HEK293 (cell line): ENCODE measurements around the gene PGBD4.

Experiments
- CTCF ChIA-PET: fragments of 350-600 bp; formaldehyde crosslinking; extraction: SDS; loops from one replicate; lab custom pipeline; 2021; ENCODE audit warnings: antibody characterized with exemption; lab: Yijun Ruan, JAX
- POLR2A ChIA-PET: fragments of 300-600 bp; formaldehyde crosslinking; extraction: SDS; loops from one replicate; lab custom pipeline; 2020; ENCODE audit warnings: antibody characterized with exemption, inconsistent platforms; lab: Yijun Ruan, JAX
- H3K27ac ChIP-seq: fragments of 200-500 bp; sonication (Bioruptor generic); 2 replicates; pipeline ENCODE4 v1.5.1; 2014; ENCODE audit warnings: low read depth, low read length, control low read depth, inconsistent platforms; ENCODE audit errors: extremely low read depth
- H3K36me3 ChIP-seq, 2 experiments: fragments of 200-500 bp in 1 of 2; sonication (Bioruptor generic) in 1 of 2; 1 replicate in 1 of 2; 2 replicates in 1 of 2; pipeline ENCODE4 v1.5.1; 2014 to 2017; ENCODE audit warnings: inconsistent platforms in 2 of 2, low read length in 2 of 2; ENCODE audit not compliant: control insufficient read depth in 2 of 2, insufficient read depth in 1 of 2
- H3K4me1 ChIP-seq: fragments of 200-500 bp; sonication (Bioruptor generic); 2 replicates; pipeline ENCODE4 v1.5.1; 2014; ENCODE audit warnings: mild to moderate bottlenecking, low read length, inconsistent platforms; ENCODE audit not compliant: control insufficient read depth, insufficient read depth
- H3K4me3 ChIP-seq: 2 replicates; pipeline ENCODE4 v1.5.1; 2011; ENCODE audit warnings: low read depth, mild to moderate bottlenecking, control low read depth, low read length, moderate library complexity
- H3K9me3 ChIP-seq: fragments of 200-500 bp; sonication (Bioruptor generic); 2 replicates; pipeline ENCODE4 v1.5.1; 2014; ENCODE audit warnings: low read depth, low read length, inconsistent platforms; ENCODE audit not compliant: control insufficient read depth, insufficient read depth
- GLIS1 ChIP-seq: fragments of 450-650 bp; formaldehyde crosslinking; IDR thresholded peaks from 2 replicates; pipeline ENCODE4 v1.5.1; 2016; ENCODE audit warnings: missing biosample characterization, missing genetic modification characterization
- HOXC10 ChIP-seq: sonication (generic); formaldehyde crosslinking; IDR thresholded peaks from 2 replicates; pipeline ENCODE4 v1.8.1; 2023; ENCODE audit warnings: mild to moderate bottlenecking, missing genetic modification reagents
- IKZF3 ChIP-seq: fragments of 450-650 bp; IDR thresholded peaks from 2 replicates; pipeline ENCODE4 v1.5.0; 2018; ENCODE audit warnings: missing biosample characterization, mild to moderate bottlenecking, missing genetic modification characterization, moderate library complexity
- KLF16 ChIP-seq: fragments of 450-650 bp; formaldehyde crosslinking; IDR thresholded peaks from 2 replicates; pipeline ENCODE4 v1.5.1; 2017; ENCODE audit warnings: missing biosample characterization, missing genetic modification characterization
- OVOL3 ChIP-seq: fragments of 450-650 bp; formaldehyde crosslinking; IDR thresholded peaks from 2 replicates; pipeline ENCODE4 v1.5.1; 2016; ENCODE audit warnings: missing biosample characterization, missing genetic modification characterization
- SCRT2 ChIP-seq: fragments of 450-650 bp; formaldehyde crosslinking; IDR thresholded peaks from 2 replicates; pipeline ENCODE4 v1.5.1; 2016; ENCODE audit warnings: missing biosample characterization, missing genetic modification characterization
- TRIM28 ChIP-seq: IDR thresholded peaks from 2 replicates; pipeline ENCODE4 v1.6.1; 2011; ENCODE audit warnings: low read length, control low read depth, borderline replicate concordance
- ZBTB8A ChIP-seq: fragments of 450-650 bp; formaldehyde crosslinking; IDR thresholded peaks from 2 replicates; pipeline ENCODE4 v1.5.1; 2016; ENCODE audit warnings: missing biosample characterization, missing genetic modification characterization
- ZIC2 ChIP-seq: fragments of 450-650 bp; formaldehyde crosslinking; IDR thresholded peaks from 2 replicates; pipeline ENCODE4 v1.5.1; 2016; ENCODE audit warnings: missing biosample characterization, missing genetic modification characterization
- ZNF121 ChIP-seq: fragments of 450-650 bp; formaldehyde crosslinking; IDR thresholded peaks from 2 replicates; pipeline ENCODE4 v1.5.1; 2016; ENCODE audit warnings: missing biosample characterization, missing genetic modification characterization
- ZNF184 ChIP-seq: fragments of 450-650 bp; IDR thresholded peaks from 2 replicates; pipeline ENCODE4 v1.5.1; 2018; ENCODE audit warnings: missing biosample characterization, mild to moderate bottlenecking, missing genetic modification characterization
- ZNF2 ChIP-seq: fragments of 450-650 bp; formaldehyde crosslinking; IDR thresholded peaks from 2 replicates; pipeline ENCODE4 v1.5.1; 2016; ENCODE audit warnings: missing biosample characterization, missing genetic modification characterization
- ZNF23 ChIP-seq: fragments of 450-650 bp; formaldehyde crosslinking; IDR thresholded peaks from 2 replicates; pipeline ENCODE4 v1.5.1; 2016; ENCODE audit warnings: missing biosample characterization, missing genetic modification characterization, borderline replicate concordance
- ZNF350 ChIP-seq: fragments of 450-650 bp; formaldehyde crosslinking; IDR thresholded peaks from 2 replicates; pipeline ENCODE4 v1.5.0; 2017; ENCODE audit warnings: missing biosample characterization, mild to moderate bottlenecking, missing genetic modification characterization
- ZNF426 ChIP-seq: fragments of 450-650 bp; formaldehyde crosslinking; IDR thresholded peaks from 2 replicates; pipeline ENCODE4 v1.5.1; 2017; ENCODE audit warnings: missing biosample characterization, missing genetic modification characterization, mild to moderate bottlenecking, inconsistent platforms, moderate library complexity
- ZNF529 ChIP-seq: fragments of 450-650 bp; formaldehyde crosslinking; IDR thresholded peaks from 2 replicates; pipeline ENCODE4 v1.5.1; 2017; ENCODE audit warnings: missing genetic modification characterization, missing biosample characterization; ENCODE audit not compliant: insufficient replicate concordance
- ZNF621 ChIP-seq: fragments of 450-650 bp; formaldehyde crosslinking; IDR thresholded peaks from 2 replicates; pipeline ENCODE4 v1.5.1; 2017; ENCODE audit warnings: missing biosample characterization, missing genetic modification characterization
- ZNF623 ChIP-seq: fragments of 450-650 bp; formaldehyde crosslinking; IDR thresholded peaks from 2 replicates; pipeline ENCODE4 v1.5.1; 2016; ENCODE audit warnings: missing biosample characterization, missing genetic modification characterization
- ZNF776 ChIP-seq: fragments of 450-650 bp; formaldehyde crosslinking; IDR thresholded peaks from 2 replicates; pipeline ENCODE4 v1.5.0; 2017; ENCODE audit warnings: missing biosample characterization, missing genetic modification characterization, borderline replicate concordance
- ZNF777 ChIP-seq: fragments of 450-650 bp; formaldehyde crosslinking; IDR thresholded peaks from 2 replicates; pipeline ENCODE4 v1.5.1; 2017; ENCODE audit warnings: missing biosample characterization, missing genetic modification characterization, borderline replicate concordance
- ZNF791 ChIP-seq: fragments of 450-650 bp; formaldehyde crosslinking; IDR thresholded peaks from 2 replicates; pipeline ENCODE4 v1.5.1; 2016; ENCODE audit warnings: missing biosample characterization, missing genetic modification characterization
- ZNF792 ChIP-seq: fragments of 450-650 bp; formaldehyde crosslinking; IDR thresholded peaks from 2 replicates; pipeline ENCODE4 v1.5.1; 2016; ENCODE audit warnings: missing biosample characterization, missing genetic modification characterization
- ZNF837 ChIP-seq: fragments of 450-650 bp; formaldehyde crosslinking; IDR thresholded peaks from 2 replicates; pipeline ENCODE4 v1.5.1; 2016; ENCODE audit warnings: missing biosample characterization, missing genetic modification characterization
- TF ChIP-seq, protein P1 (sequence below): sonication (generic); formaldehyde crosslinking; IDR thresholded peaks from 2 replicates; pipeline ENCODE4 v1.8.1; 2022; ENCODE audit warnings: mild to moderate bottlenecking, moderate library complexity, missing genetic modification reagents
- TF ChIP-seq, protein P2 (sequence below): fragments of 450-650 bp; formaldehyde crosslinking; IDR thresholded peaks from 2 replicates; pipeline ENCODE4 v1.5.1; 2016; ENCODE audit warnings: missing biosample characterization, missing genetic modification characterization
- TF ChIP-seq, protein P3 (sequence below): fragments of 450-650 bp; formaldehyde crosslinking; optimal IDR thresholded peaks from 2 replicates; pipeline ENCODE3; 2016; ENCODE audit warnings: missing biosample characterization, mild to moderate bottlenecking, missing genetic modification characterization
- TF ChIP-seq, protein P4 (sequence below): fragments of 450-650 bp; formaldehyde crosslinking; IDR thresholded peaks from 2 replicates; pipeline ENCODE4 v1.5.1; 2016; ENCODE audit warnings: missing biosample characterization, missing genetic modification characterization

The PGBD4 gene

DNA sequence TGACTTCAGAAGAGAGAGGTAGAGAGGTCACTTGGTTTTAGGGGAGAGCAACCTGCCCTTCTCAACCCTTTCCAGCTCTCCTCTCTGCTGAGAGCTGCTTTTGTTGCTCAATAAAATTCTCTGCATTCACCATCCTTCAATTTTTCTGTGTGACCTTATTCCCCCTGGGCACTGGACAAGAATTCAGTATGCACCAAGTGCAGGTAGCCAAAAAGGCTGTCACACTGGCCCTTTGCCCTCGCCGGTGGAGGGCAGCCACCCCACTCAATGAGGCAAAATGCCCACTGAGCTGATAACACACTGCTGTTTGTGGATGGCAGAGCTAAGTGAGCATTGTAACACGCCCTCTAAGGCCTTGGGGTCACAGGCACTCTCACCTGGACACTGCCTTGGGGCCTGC lies 12.9 kb downstream of the PGBD4 start:
- Histone ChIP-seq H3K4me1 (no peaks in the 10 kb centered on the region), H3K36me3 (no peaks in the 10 kb centered on the region), H3K4me3 (no peak overlapping the region), H3K9me3 (no peaks in the 10 kb centered on the region), H3K27ac (no peak overlapping the region)
- no peak for TF ChIP-seq ZBTB8A (tag by site-specific recombination)
- TF ChIP-seq ZNF350 (tag by site-specific recombination): no peak
- no peak for TF ChIP-seq ZNF121
- no peak for TF ChIP-seq ZNF529 (tag by site-specific recombination)
- no peak for TF ChIP-seq ZNF426
- TF ChIP-seq, protein P1, sequence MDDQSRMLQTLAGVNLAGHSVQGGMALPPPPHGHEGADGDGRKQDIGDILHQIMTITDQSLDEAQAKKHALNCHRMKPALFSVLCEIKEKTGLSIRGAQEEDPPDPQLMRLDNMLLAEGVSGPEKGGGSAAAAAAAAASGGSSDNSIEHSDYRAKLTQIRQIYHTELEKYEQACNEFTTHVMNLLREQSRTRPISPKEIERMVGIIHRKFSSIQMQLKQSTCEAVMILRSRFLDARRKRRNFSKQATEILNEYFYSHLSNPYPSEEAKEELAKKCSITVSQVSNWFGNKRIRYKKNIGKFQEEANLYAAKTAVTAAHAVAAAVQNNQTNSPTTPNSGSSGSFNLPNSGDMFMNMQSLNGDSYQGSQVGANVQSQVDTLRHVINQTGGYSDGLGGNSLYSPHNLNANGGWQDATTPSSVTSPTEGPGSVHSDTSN (CRISPR knock-in tag): no peak
- TF ChIP-seq, protein P2, sequence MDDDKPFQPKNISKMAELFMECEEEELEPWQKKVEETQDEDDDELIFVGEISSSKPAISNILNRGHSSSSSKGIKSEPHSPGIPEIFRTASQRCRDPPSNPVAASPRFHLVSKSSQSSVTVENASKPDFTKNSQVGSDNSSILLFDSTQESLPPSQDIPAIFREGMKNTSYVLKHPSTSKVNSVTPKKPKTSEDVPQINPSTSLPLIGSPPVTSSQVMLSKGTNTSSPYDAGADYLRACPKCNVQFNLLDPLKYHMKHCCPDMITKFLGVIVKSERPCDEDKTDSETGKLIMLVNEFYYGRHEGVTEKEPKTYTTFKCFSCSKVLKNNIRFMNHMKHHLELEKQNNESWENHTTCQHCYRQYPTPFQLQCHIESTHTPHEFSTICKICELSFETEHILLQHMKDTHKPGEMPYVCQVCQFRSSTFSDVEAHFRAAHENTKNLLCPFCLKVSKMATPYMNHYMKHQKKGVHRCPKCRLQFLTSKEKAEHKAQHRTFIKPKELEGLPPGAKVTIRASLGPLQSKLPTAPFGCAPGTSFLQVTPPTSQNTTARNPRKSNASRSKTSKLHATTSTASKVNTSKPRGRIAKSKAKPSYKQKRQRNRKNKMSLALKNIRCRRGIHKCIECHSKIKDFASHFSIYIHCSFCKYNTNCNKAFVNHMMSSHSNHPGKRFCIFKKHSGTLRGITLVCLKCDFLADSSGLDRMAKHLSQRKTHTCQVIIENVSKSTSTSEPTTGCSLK (tag by site-specific recombination): no peak
- no peak for TF ChIP-seq ZIC2
- no peak for TF ChIP-seq ZNF837 (tag by site-specific recombination)
- TF ChIP-seq ZNF623: no peak
- TF ChIP-seq ZNF777 (tag by site-specific recombination): no peak
- no peak for TF ChIP-seq ZNF776 (tag by site-specific recombination)
- POLR2A ChIA-PET: no interaction called here
- CTCF ChIA-PET: interaction anchor here (0.9 kb wide), 1 partner anchor 95 kb away, joined by 3 read pairs; the partner anchor contains the start of gene KATNBL1

DNA sequence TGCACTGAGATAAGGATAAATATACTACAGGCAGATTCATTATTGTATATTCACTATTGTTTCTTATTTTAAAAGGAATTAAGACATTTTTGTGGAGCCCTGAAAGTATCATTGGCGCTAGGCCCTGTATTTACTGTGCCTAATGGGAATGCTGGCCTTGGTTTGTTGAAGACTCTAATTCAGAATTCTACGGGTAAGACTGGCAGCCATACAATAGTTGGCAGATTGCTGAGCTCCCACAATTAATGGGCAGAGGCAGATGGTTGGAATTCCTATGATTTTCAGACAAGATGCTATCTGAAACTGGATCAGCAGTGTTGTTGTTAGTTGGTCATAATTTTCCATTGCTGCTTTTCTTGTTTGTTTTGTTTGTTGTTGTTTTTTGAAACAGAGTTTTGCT lies 14.7 kb downstream of the PGBD4 start:
- ChIA-PET CTCF (no interaction called here), POLR2A (no interaction called here)
- H3K27ac ChIP-seq: no peak overlapping the region
- TF ChIP-seq ZNF792 (tag by site-specific recombination) (no peak), SCRT2 (tag by site-specific recombination) (no peak), IKZF3 (tag by site-specific recombination) (no peak), HOXC10 (CRISPR knock-in tag) (no peak)
- TF ChIP-seq, protein P3, sequence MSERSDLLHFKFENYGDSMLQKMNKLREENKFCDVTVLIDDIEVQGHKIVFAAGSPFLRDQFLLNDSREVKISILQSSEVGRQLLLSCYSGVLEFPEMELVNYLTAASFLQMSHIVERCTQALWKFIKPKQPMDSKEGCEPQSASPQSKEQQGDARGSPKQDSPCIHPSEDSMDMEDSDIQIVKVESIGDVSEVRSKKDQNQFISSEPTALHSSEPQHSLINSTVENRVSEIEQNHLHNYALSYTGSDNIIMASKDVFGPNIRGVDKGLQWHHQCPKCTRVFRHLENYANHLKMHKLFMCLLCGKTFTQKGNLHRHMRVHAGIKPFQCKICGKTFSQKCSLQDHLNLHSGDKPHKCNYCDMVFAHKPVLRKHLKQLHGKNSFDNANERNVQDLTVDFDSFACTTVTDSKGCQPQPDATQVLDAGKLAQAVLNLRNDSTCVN (tag by site-specific recombination): no peak
- H3K36me3 ChIP-seq: no peaks in the 10 kb centered on the region
- no peak overlapping the region for H3K4me3 ChIP-seq
- no peaks in the 10 kb centered on the region for H3K4me1 ChIP-seq
- H3K9me3 ChIP-seq: no peaks in the 10 kb centered on the region

DNA sequence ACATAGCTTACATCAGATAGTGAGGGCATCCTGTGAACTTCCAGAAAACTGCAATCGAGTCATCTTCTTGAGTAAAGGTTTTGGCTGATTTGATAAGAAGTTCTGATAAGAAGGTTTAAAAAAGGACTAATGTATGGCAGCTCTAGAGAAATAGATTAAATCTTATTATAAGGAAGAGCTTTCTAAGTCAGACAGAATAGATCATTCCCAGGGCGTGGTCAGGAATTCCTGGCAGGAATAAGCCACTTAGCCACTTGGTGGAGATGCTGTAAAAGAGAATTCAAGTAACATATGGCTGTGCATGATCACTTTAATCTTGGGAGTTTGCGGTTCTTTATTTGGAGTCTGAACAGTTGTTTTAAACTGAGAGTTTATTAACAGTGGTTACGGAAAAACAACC lies 17.4 kb downstream of the PGBD4 start:
- POLR2A ChIA-PET: no interaction called here
- H3K9me3 ChIP-seq: no peaks in the 10 kb centered on the region
- H3K36me3 ChIP-seq: no peaks in the 10 kb centered on the region
- no peaks in the 10 kb centered on the region for H3K4me1 ChIP-seq
- no peak overlapping the region for H3K4me3 ChIP-seq
- CTCF ChIA-PET: interaction anchor here (0.6 to 0.8 kb wide), 2 partner anchors 92 to 249 kb away, joined by 3 to 4 read pairs; no protein-coding TSS in a partner anchor
- H3K27ac ChIP-seq: no peak overlapping the region
- no peak for TF ChIP-seq TRIM28
- TF ChIP-seq ZNF791 (tag by site-specific recombination): no peak
- TF ChIP-seq ZNF184 (tag by site-specific recombination): no peak
- no peak for TF ChIP-seq ZNF621 (tag by site-specific recombination)
- TF ChIP-seq GLIS1 (tag by site-specific recombination): no peak
- no peak for TF ChIP-seq ZNF2
- TF ChIP-seq, protein P4, sequence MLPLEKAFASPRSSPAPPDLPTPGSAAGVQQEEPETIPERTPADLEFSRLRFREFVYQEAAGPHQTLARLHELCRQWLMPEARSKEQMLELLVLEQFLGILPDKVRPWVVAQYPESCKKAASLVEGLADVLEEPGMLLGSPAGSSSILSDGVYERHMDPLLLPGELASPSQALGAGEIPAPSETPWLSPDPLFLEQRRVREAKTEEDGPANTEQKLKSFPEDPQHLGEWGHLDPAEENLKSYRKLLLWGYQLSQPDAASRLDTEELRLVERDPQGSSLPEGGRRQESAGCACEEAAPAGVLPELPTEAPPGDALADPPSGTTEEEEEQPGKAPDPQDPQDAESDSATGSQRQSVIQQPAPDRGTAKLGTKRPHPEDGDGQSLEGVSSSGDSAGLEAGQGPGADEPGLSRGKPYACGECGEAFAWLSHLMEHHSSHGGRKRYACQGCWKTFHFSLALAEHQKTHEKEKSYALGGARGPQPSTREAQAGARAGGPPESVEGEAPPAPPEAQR (tag by site-specific recombination): no peak
- TF ChIP-seq KLF16 (tag by site-specific recombination): no peak
- no peak for TF ChIP-seq ZNF23
- no peak for TF ChIP-seq OVOL3 (tag by site-specific recombination)
